Measurements from ENCODE around the gene PTPRC.

Gene PTPRC

DNA sequence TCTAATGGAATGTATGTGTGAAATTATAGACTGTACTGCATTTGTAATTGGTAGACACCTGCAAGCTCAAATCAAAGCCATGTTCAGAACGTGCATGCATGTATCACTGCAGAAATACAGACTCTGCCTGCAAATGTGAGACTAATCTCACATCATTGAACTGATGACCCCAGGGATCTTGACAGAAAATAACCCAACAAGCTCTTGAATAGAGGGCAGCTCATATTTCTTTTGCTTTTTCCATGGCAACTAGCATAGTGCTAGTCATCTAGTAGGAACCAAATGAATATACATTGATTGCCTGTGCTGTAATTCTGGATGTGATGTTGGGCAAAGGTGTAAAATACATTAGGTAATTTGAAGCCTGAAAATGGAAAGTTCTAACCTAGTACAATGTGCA lies 62.4 kb downstream of the PTPRC start:
- DNase-seq (ENCODE audit: low read depth) = no peak

DNA sequence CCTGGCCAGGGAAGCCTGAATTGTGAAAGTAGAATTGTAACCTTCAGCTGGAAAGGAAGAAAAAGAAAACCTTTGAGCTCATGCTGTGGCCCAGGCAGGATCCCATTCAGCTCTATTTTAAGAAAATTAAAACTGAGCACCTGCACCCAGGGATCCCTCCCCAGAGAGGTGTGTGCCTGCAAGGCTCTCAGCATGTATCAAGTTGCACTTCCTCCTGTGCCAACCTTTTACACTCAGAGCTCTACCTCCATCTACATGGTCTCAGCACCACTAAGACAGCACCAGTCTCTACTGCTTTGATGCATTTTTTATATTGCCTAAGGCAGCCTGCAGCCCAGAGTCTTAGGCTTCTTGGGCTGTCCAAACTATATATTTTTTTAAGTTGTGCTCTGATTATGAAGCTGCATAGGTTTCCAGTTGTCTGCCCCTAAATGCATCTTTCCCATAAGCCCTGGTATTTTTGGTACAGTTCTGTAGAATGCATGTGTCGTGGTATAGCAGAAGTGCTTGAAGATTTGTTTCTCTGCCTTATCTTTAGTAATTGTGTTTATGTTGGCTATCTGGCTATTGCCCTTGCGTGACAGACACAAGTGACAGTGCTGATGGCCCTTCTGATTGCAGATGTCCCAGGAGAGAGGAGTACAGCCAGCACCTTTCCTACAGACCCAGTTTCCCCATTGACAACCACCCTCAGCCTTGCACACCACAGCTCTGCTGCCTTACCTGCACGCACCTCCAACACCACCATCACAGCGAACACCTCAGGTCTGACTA lies 63.1 kb downstream of the PTPRC start:
- DNase-seq (ENCODE audit: low read depth) = no peak

- no peak for DNase-seq (ENCODE audit: low read depth)
These were observed 70.1 kb downstream of the PTPRC start for GRCh38 chr1:198708761-198709525.

- no peak for DNase-seq (ENCODE audit: low read depth)
These were observed 73.0 kb downstream of the PTPRC start for GRCh38 chr1:198711837-198712236.

DNA sequence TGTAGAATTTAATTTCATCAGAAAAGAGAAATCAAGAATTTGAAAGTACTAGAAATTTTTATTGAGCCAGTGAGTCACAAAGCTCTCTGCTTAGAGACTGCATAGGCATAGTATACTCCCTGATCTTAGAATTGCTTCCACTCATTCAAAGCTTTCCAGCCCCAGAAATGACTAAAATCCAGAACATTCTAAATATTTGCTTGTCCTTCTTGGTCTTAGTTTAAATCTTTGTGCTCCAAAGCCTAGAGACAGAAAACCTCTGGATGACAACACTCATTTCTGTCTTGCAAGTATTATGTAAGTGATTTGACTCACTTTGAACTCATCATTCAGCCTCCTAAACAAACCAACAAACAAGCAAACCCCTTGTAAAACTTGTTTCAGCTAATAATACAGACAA lies 74.2 kb downstream of the PTPRC start:
- DNase-seq (ENCODE audit: low read depth) = no peak

- DNase-seq (ENCODE audit: low read depth) = no peak
These were observed 75.4 kb downstream of the PTPRC start for GRCh38 chr1:198714271-198714670.

DNA sequence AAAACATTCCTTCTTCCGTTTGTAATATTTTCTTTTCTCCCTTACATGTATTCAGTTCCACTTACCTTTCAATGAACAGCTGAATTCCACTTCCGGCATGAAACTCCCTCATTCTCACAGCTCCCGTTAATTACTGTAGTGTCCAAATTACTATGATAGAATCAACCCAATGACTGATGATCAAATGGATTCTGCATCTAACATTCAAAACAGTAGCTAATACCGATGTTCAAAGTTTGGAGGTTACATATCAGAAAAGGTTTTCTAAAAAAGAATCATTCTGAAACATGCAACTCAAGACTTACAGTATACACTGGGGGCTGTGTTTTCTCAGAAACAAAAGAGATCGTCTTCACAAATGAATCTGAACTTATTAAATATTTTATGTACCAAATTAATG lies 77.2 kb downstream of the PTPRC start:
- no peak for DNase-seq (ENCODE audit: low read depth)

DNA sequence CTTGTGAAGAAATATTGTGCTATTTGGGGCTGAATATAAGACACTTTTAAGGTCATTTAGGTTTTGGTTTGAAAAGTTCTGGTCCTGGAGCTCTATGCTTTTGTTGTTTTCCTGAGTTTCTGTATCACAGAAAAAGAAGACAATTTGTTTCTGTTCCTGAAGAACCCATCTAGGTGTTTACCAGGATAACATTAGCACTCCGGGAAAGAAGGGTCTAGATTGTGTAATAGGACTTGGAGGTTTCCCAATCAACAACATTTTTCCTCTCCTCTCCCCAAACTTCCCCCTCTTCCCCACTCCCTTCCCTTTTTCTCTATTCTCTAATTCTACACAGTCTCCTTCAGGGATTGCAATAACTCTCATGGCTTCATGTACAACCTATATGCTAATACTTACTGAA lies 78.7 kb downstream of the PTPRC start:
- DNase-seq (ENCODE audit: low read depth) = no peak

DNA sequence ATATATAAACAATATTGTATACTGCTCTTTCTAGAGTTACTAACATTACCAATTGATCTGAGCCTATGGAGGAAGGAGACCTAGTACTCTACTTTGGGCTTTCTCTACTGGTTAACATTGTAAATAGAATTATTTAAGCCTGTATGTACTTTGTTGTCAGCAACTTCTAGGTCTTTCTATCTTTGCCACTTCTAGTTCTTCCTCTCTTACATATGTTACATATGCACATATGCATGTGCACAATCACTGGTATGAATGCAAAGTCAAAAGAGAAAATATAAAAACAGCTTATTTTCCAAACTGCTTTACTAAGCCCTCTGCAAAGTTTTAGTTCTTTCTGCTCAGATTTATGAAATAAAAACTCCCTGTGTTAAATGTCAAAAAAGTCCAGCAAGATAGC lies 84.3 kb downstream of the PTPRC start:
- no peak for DNase-seq (ENCODE audit: low read depth)

- DNase-seq (ENCODE audit: low read depth) = no peak
These were observed 86.2 kb downstream of the PTPRC start for GRCh38 chr1:198725090-198725489.

DNA sequence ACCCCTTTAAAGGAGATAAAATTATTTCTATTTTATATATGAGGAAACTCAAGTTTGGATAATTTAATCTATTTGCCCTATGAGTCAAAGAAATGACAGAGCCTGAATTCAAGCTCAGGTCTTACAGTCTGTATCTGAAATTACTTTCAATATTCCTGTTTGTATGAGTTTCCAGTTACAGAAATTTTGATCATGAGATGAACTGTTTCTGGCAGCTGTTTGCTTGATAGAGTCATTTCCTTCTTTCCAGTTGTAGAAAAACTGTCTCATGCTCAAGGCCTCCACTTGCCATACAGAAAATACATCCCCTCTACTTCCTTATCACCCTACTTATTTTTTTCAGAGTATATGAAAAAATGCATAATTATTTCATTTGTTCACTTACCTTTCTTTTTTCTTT lies 87.6 kb downstream of the PTPRC start:
- no peak for DNase-seq (ENCODE audit: low read depth)

DNA sequence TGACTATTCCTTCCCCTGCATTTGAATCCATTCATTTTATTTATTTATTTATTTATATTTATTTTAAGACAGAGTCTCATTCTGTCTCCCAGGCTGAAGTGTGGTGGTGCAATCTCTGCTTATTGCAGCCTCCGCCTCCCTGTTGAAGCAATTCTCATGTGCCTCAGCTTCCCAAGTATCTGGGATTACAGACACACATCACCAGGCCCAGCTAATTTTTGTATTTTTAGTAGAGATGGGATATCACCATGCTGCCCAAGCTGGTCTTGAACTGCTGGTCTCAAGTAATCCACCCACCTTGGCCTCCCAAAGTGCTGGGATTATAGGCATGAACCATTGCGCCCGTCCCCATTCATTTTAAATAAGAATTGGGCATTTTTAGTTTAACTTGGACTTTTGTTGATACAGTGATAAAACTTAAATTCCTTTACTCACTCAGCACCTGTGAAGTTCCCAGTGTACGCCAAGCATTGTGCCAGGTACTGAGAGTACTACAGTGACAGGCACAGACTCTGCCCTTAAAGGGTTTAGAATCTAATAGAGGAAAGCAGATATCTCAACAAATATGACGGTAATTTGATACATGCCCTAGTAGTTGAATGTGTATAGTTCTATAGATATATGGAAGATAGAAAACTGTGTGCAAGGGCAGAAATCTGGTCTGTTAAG lies 90.5 kb downstream of the PTPRC start:
- no peak for DNase-seq (ENCODE audit: low read depth)

DNA sequence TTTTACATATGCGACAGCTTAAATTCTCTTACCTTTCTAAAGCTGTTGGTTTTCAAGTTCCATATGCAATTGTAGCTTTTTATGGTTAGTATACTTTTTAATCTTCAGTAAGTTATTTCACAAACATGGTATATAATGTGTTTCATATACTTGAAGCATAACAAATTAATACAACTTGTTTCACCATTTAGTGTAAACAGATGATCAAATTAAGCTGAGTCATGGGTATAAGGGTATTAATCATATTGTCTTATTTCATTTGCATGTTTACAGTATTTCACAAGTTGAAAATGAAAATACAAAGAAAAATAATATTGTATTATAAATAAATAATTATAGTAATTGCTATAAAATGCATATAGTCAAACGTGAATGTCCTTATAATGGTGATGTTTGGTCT lies 92.1 kb downstream of the PTPRC start:
- DNase-seq (ENCODE audit: low read depth) = no peak

- no peak for DNase-seq (ENCODE audit: low read depth)
These were observed 95.6 kb downstream of the PTPRC start for GRCh38 chr1:198734323-198735008.

DNA sequence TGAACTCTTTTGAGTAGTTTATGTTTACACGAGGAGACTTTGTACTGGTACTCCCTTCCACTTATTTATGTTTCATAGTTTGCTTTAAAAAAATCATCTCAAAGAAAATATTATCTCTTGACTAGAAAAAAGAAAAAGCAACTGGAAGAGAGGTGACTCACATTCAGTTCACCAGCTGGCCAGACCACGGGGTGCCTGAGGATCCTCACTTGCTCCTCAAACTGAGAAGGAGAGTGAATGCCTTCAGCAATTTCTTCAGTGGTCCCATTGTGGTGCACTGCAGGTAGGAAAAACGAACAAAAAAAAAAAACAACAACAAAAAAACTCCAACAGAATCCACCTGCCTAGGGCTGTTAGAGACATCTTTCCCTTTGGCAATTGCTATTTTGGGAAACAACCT lies 102.9 kb downstream of the PTPRC start:
- DNase-seq (ENCODE audit: low read depth) = no peak

- DNase-seq (ENCODE audit: low read depth) = no peak
These were observed 108.3 kb downstream of the PTPRC start for GRCh38 chr1:198747127-198747526.

GRCh38 chr1:198749279-198749678 lies 110.4 kb downstream of the PTPRC start:
- no peak for DNase-seq (ENCODE audit: low read depth)

- no peak for DNase-seq (ENCODE audit: low read depth)
These were observed 111.2 kb downstream of the PTPRC start for GRCh38 chr1:198750081-198750480.

DNA sequence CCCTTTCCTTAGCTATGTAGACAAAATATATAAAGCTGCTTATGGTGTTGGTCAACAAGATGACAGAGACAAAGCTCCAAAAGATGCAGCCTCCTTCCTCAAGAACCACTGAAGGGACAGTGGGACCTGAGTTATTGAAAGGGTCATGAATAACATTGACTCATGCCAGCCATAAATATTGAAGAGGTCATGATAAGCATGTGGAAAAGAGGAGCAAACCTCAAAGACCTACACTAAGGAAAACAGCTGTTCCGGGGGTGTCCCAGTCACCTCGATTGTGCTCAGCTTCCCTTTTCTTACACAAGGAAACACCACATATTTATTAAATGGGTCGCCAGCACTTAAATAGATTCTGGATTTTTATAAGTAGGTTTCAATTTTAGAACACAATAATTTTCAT lies 112.9 kb downstream of the PTPRC start:
- DNase-seq (ENCODE audit: low read depth) = no peak

GRCh38 chr1:198754670-198755069 lies 115.8 kb downstream of the PTPRC start:
- DNase-seq (ENCODE audit: low read depth) = no peak

DNA sequence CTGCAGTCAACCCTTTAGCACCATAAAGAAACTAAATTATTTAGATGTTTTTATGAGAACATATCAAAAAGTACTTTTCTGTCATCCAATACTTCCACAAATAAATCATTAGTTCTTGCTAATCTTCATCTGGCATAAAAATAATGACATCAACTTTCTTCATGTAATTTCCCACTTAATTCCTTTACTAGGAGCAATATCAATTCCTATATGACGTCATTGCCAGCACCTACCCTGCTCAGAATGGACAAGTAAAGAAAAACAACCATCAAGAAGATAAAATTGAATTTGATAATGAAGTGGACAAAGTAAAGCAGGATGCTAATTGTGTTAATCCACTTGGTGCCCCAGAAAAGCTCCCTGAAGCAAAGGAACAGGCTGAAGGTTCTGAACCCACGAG lies 116.9 kb downstream of the PTPRC start:
- DNase-seq (ENCODE audit: low read depth) = no peak

DNA sequence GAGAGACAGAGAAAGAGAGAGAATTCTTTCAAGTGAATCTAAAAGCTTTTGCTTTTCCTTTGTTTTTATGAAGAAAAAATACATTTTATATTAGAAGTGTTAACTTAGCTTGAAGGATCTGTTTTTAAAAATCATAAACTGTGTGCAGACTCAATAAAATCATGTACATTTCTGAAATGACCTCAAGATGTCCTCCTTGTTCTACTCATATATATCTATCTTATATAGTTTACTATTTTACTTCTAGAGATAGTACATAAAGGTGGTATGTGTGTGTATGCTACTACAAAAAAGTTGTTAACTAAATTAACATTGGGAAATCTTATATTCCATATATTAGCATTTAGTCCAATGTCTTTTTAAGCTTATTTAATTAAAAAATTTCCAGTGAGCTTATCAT lies 117.6 kb downstream of the PTPRC start:
- DNase-seq (ENCODE audit: low read depth) = no peak
